GM18858 (cell line): ENCODE data around the gene SPATA6L.
A peak's percentile ranks its signal among the peaks of the same experiment; 100 is the strongest.

ENCODE experiments used
- ATAC-seq: cut with Tn5 transposase; IDR thresholded peaks from one replicate; pipeline ENCODE4 v1.9.1; 2021; ENCODE audit not compliant: unreplicated experiment

SPATA6L gene, protein sequence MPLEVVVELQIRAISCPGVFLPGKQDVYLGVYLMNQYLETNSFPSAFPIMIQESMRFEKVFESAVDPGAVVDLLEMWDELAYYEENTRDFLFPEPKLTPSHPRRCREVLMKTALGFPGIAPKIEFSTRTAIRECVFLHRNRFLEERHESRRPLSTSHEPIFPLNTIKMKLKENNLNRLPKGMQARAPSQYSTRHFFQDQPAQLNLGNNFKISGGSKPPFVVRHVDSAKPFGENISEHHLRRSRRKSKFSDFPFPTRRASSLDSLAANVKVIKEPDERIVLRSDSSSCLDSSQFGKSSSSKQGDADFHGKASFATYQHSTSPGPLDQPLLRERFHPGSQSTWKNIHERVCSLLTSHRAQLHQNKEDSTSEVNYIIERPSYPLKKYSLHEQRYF

DNA sequence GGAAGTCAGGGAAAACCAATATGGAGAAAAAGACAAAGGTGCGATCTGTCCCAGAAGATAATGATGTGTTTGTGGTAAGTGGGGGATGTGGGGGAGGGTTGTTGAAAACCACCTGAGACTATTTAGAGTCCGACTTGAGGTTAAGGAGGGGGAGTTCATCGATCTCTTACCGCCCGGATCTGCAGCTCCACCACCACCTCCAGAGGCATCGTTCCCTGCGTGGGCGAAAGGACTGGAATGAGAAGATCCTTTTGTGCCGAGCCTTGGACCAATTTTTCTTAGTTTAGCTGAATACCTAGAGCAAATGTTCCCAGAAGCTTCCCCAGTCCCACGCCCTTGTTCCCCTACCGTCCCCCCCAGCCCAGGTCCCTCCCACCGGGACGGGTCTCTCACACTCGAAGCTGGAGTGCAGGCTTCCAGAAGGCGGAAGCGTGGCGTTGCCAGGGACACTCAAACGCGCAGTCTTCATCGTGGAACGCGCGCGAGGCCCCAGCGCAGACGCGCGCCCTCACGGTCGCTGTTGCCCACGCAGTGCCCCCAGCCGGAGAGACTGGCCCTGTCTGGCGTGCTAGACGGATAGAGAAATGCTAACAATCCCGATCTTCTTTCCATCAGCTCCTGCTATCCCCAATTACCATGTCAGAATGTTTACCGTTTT lies at the start of gene SPATA6L:
SPATA6L (minus strand) TSS at position 439 of the 658 bp plus-strand sequence; CDS start at position 209, 230 bp downstream.
- no peak for ATAC-seq

DNA sequence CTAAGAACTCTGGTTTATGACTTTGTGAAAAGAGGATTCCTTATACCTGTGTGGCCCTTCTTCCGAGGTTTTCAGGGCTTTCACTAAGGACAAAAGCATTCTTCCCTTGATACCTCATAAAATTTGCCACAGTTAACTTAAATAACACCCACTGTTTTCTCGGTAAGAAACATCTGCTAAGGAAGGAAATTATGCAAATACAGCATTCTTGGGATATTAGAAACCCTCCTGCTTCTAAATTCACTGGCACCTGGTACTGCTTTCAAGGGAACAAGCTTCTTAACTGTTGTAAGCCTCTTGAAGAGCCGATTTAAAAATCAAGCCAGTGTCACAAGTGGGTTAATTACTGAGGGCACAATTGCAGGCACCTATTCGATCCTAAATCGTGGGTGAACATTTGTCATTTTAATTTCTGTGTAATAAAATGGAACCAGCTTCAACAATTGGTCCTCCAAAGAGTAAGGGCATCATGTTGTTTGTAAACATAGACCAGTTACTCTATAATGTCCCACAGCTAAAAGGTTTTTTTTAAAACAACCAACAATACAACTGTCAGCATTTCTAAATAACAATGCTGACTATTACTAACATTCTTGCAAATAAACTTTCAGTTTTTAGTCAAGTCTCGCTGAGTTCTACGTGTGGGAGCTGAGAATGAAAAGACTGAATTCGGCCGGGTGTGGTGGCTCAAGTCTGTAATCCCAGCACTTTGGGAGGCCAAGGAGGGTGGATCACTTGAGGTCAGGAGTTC lies 48.2 kb upstream of the SPATA6L start:
- no peak for ATAC-seq

DNA sequence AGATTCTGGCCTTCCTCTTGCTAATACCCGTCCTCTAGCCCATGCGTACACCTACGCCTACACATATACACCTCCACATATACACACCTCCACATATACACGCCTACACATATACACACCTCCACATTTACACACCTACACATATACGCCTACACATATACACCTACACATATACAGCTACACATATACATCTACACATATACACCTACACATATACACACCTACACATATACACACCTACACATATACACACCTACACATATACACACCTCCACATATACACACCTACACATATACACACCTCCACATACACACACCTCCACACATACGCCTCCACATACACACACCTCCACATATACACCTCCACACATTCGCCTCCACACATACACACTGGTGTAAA lies 47.6 kb upstream of the SPATA6L start:
- no peak for ATAC-seq

DNA sequence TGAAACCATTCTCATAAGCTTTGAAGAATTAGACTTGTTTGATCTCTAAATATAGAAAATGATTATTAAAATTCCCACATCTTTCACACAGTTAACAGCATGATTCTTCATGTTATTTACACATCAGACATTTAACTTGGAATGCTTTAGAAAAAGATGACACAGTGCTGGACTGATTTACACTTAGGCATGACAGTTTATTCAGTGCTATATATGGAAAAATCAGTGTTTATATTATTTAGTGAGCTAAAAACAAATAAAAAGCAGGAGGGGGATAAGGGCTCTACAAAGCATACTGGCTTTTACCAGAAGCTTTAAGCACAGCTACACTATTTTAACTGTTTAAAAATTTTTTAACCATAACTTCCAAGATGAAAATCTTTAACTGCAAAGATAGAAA lies 43.1 kb upstream of the SPATA6L start:
- no peak for ATAC-seq

DNA sequence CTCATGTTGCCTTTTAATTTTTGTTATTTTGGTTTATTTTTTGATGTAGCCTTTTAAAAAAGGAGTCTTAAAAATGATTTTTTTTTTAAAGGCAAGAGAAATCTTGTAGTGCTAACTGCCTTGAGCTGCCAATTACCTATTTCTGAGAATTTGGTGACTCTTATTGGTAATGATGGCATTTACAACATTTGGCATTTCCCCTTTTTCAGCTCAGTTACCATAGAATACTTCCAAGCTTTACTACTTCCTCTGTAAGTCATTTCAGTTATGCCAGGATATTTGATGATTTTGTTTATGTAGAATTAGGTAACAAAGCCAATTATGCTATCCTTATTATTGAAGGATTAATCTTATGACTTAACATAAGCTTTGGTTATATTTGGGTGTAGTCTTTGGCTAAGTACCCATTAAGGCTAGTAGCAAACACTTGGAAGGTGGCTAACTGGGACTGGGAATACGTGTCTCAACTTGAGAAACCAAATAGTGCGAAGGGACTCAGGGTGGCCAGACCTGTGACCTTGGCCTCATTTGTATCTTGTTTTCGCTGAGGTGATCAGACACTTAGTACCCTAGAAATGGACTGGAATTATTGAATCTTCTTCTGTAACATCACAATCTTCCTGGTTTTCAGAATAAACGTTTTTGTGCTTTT lies 40.8 kb upstream of the SPATA6L start:
- no peak for ATAC-seq

DNA sequence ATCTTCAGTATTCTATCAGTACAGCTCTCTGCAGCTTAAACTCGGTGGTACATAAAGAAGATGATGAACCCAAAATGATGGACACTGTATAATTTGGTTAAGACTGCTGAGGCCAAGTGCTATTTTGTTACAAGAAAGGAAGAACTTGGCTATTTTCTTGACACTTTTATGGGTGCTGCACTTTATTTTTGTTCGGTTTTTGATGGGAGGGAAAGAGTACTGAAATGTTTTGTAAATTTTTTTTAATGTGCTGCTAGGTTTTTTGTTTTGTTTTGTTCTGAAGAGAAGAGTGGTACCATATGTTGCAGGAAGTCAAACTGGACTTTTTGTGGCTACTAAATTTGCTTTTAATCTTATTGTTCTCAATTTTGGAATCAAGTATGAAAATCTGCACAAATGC lies 39.7 kb upstream of the SPATA6L start:
- no peak for ATAC-seq

DNA sequence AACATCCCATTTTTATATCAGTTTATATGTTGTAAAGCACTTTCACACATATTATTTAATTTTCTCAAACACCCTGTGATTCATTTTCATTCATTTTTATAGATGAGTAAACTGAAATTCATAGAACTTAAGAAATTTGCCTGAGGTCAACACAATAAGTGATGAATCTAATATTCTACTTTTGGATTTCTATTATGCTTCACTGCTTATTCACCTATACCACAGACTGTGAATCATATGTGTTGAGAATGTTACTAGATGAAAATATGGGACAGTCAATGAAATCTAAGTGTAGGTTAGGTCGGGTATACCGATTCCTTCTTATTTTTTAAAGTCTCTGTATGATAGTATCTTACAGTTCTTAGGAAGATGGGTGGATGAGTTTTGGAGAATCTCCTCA lies 37.8 kb upstream of the SPATA6L start:
- no peak for ATAC-seq

DNA sequence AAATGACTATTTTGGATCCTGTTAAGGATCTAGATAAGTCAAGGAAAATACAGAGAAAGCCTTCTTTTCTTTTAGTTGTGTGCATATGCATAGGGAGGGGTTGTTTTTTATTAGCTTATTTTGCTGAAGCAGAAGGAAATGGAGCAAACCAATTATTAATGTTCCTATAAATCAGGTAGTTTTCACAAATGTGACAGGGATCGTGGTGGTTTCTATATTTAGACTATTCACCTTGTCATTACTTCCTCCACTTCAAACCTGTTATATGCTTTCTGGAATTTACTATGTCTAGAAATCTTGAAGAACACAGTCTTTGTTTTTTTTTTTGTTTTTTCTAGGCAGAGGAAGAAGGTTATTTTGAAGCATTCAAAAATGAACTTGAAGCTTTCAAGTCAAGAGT lies 35.2 kb upstream of the SPATA6L start:
- ATAC-seq = no peak

DNA sequence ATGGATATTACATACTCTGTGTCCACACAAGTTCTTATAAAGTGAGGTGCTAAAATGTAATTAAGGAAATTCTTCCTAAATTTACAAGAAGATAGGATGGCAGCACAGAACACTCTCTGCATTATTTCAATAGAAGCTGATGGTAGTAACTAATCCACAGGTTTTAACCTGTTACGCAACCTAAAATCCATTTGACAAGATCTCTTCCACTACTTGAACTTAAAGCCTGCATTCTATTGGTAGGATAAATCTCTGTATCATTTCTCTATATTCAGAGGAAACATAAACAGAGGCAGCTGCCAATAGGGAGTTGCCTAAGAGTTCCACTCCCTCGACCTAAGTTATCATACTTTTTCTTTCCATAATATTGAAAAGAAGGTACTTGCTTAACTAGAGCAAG lies 34.7 kb upstream of the SPATA6L start:
- ATAC-seq = no peak

DNA sequence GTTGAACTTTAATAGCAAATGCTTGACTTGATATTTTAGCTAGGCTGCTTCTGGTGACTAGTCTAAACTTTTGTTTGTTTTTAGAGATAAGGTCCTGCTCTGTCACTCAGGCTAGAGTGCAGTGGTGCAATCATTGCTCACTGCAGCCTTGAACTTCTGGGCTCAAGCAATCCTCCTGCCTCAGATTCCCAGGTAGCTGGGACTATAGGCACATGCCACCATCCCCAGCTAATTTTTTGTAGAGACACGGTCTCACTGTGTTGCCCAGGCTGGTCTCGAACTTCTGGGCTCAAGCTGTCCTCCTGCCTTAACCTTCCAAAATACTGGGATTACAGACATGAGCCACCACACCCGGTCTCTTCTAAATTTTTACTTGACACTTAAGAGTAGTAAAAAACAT lies 33.8 kb upstream of the SPATA6L start:
- ATAC-seq = no peak

DNA sequence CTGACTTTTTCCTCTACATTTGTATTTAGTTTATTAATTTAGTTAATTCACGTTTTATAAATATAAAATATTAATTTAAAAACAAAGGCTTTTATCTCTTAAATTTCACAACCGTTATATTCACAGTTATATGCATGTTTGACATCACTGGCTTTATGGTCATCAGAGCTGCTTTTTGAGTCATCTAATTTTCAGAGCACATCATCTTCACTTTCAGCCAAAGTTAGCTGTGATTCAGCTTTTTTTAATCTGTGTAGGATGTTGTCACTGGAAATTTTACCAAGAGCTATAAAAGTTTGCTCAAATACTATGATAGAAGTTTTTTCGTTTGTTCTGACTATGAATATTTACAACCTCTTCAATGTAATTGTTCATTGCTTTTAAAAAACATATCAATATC lies 25.5 kb upstream of the SPATA6L start:
- ATAC-seq = no peak

DNA sequence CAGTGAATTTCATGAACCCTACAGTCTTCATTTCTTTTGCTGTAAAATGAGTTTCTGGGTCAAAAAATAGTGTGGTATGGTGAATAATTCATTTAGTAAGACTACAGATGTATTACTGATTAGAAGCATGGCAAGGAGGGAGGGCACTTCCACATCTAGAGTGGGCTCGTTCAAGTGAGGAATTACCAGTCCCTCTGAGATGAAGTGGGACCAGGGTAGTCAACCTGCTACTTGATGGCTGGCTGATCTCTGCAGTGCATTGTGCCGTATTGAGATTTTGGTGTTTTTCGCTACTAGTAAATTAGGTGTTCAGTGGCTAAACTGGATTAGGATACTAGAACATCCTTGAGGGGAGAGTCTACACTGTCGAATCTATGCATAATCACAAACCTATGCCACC lies 23.9 kb upstream of the SPATA6L start:
- peak; percentile 44 for ATAC-seq

DNA sequence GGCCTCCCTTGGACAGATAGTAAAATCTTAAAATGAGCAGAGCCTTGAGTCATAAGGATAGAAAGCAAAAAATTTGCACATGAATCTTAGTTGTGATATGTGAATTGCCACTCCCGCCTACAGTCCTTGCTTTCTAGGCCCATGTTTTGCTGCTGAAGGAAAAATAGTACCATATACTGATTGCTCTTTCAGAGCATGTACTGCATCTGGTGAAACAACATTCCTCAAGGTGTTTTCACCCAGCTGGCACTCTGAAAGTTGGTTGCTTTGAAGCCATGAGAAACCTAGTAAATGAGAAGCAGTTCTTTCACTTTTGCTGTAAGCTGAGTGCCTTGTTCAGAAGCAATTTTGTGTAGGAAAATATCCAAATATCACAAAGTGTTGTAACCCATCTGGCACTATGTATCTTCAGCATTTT lies 23.4 kb upstream of the SPATA6L start:
- peak; percentile 72 for ATAC-seq

DNA sequence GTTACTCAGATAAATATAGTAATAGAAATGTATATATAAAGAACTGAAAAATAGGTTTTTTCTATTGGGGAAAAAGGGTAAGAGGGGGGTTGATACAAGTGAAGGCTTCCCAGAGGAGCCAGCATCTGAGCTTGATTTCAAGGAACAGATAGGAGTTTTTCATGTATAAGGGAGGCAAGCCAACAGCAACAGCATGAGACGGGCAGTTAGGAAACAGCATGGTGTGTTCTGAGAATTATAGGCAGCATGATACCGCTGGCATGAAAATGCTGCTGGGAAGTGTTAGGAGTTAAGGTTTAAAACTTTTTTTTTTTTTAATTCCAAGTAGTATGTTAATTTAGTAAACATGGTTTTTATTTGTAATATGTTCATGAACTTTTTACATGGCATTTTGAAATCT lies 22.7 kb upstream of the SPATA6L start:
- no peak for ATAC-seq

DNA sequence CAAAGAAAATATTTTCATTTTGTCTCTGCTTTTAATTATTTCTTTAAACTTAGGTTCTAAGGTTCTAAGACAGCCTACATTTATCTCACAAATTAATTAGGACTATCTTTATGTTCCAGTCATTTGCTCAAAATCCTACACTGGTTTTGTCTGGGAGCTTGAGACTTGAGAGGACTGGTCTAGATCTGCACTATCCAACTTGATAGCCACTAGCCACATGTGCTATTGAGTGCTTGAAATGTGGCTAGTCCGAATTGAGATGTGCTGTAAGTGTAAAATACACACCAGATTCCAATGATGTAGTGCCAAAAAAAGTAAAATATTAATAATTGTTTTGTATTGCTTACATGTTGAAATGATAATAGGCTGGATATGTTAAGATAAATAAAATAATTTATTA lies 20.3 kb upstream of the SPATA6L start:
- ATAC-seq = no peak

DNA sequence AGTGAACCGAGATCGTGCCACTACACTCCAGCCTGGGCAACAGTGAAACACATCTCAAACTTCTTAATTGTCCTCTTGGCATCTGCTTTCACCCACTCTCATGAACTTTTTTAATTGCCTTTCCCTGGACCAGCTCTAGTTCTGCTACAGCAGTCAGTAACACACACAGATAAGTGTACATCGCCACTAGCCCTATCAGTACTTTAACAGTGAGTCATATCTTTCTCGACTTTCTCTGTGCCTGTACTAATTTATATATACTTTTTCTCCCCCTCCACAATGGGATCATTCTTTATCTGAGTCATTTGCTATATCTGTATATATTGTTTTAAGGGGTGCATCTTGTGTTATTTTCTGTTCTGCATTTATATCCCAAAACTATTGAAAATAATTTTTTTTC lies 19.8 kb upstream of the SPATA6L start:
- ATAC-seq = no peak

DNA sequence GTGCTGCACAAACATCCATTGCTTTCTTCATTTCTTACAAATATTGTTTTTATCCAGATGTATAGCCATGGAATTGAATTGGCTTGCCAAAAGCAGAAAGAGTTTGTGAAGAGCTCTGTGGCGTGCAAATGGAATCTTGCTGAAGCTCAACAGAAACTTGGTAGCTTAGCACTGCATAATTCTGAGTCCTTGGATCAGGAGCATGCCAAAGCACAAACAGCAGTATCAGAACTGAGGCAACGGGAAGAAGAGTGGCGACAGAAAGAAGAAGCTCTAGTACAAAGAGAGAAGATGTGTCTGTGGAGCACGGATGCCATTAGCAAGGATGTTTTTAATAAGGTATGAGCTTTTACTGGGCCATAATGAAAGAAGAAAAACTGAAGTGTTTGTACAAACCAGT lies 18.5 kb upstream of the SPATA6L start:
- no peak for ATAC-seq

DNA sequence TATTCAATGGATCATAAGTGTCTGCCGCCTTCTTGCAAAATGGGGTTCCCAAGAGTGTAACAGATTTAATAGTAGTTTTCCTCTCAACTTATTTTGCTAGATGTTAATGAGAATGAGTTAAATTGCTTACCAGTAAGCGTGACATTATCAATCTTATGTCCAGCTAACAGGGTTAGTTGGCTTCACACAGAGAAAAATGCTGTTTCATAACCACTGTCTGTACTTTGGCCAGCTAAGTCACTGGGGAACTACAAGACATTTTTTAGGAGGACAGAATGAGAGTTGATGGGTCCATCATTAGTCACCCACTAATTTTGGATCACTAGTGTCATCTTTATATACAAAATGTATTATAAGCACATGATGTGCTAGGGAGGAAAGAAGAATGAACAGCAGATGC lies 14.5 kb upstream of the SPATA6L start:
- no peak for ATAC-seq

DNA sequence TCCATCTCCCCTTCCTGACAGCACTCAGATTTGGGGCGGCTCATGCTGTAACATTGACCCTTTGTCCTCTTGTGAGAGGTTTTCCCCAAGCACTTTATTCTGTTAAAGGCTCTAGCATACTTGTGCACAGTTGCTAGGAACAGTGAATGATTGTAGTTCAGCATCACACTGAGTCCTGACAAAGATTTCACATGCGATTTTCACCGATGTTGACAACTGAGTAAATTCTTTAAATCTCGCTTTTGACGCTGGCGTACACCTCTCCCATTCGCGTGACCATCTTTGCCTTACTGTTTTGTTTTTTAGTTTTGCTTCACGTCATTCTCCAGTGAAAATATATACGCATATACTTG lies 13.9 kb upstream of the SPATA6L start:
- peak; percentile 3 for ATAC-seq

DNA sequence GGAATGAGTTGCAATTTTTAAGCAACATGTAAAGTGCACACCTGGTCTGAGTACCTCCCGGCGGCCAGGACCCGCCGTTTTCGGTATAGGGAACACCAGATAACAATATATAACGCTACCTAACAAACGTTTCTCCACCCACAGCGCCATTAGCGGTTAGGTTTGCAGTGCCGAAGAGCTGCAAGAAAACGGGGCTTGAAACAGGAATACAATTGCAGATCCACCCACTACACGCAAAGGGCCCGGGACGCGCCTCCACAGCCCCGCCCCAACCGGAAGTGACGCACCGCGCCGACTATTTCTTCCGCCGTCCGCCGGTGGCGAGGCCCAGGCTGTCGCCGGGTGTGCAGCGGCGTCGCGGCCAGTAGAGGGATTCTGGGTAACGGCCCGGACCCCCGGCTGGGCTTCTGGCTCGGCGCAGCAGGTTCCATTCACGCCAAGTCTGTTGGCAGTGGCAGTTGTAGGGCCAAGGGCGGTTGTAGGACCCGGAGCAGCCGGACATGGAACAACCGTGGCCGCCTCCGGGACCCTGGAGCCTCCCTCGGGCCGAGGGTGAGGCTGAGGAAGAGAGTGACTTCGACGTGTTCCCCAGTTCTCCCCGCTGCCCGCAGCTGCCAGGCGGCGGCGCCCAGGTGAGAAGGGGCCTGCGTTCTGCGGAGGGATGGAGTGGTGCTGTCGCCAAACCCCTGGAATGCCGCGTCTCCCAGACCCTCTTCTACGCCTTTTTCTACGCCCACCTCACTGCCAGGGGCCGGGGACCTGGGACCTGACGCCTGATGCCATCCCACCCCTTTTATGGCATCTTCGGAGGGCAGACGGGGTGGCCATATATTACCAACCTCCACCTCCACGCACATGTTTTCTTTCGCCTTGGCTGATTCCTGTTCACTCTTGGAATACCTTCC lies 13.2 kb upstream of the SPATA6L start, which contains the start of gene CDC37L1:
CDC37L1 (plus strand) TSS at position 302 of the 905 bp plus-strand sequence; CDS start at position 501, 199 bp downstream.
- peak; percentile 88 for ATAC-seq
